ENCODE measurements around the gene RAX2.
"Not testable (repeated sequence)": the region's sequence is repeated elsewhere in the genome, so short reads cannot be mapped to it uniquely, and the experiment has no call there.

RAX2 gene

GRCh38 chr19:3771906-3772455, at the start of gene RAX2:
Gene RAX2 (minus strand): TSS chr19:3772228. CDS start chr19:3771742, 486 bp downstream.
- DNase-seq: no peak

GRCh38 chr19:3821156-3821555, 49.1 kb upstream of the RAX2 start:
- DNase-seq: no peak

GRCh38 chr19:3819989-3820388, 48.0 kb upstream of the RAX2 start:
- no peak for DNase-seq

- DNase-seq: no peak
Observed at GRCh38 chr19:3818918-3819317, 46.9 kb upstream of the RAX2 start.

GRCh38 chr19:3818466-3818865, 46.4 kb upstream of the RAX2 start:
- DNase-seq: no peak

GRCh38 chr19:3817761-3818160, 45.7 kb upstream of the RAX2 start:
- DNase-seq: no peak

GRCh38 chr19:3816566-3817218, 44.7 kb upstream of the RAX2 start:
- no peak for DNase-seq

GRCh38 chr19:3816148-3816547, 44.1 kb upstream of the RAX2 start:
- not testable (repeated sequence) for DNase-seq

GRCh38 chr19:3814648-3815047, 42.6 kb upstream of the RAX2 start:
- no peak for DNase-seq

- DNase-seq: no peak
Observed at GRCh38 chr19:3813473-3814392, 41.7 kb upstream of the RAX2 start.

- no peak for DNase-seq
Observed at GRCh38 chr19:3810708-3811355, 38.8 kb upstream of the RAX2 start.

GRCh38 chr19:3809881-3810707, 38.1 kb upstream of the RAX2 start:
- no peak for DNase-seq

GRCh38 chr19:3808420-3809143, 36.6 kb upstream of the RAX2 start:
- no peak for DNase-seq

GRCh38 chr19:3807574-3808354, 35.7 kb upstream of the RAX2 start:
- DNase-seq: no peak

- DNase-seq: no peak
Observed at GRCh38 chr19:3807131-3807480, 35.1 kb upstream of the RAX2 start.

- DNase-seq: no peak
Observed at GRCh38 chr19:3805859-3806258, 33.8 kb upstream of the RAX2 start.

GRCh38 chr19:3804429-3804828, 32.4 kb upstream of the RAX2 start:
- DNase-seq: no peak

GRCh38 chr19:3803986-3804385, 32.0 kb upstream of the RAX2 start:
- no peak for DNase-seq

- DNase-seq: no peak
Observed at GRCh38 chr19:3803114-3803888, 31.3 kb upstream of the RAX2 start.

GRCh38 chr19:3801412-3802096, 29.5 kb upstream of the RAX2 start:
- DNase-seq: no peak
